ENCODE measurements around the gene RHBDL1.

DNA sequence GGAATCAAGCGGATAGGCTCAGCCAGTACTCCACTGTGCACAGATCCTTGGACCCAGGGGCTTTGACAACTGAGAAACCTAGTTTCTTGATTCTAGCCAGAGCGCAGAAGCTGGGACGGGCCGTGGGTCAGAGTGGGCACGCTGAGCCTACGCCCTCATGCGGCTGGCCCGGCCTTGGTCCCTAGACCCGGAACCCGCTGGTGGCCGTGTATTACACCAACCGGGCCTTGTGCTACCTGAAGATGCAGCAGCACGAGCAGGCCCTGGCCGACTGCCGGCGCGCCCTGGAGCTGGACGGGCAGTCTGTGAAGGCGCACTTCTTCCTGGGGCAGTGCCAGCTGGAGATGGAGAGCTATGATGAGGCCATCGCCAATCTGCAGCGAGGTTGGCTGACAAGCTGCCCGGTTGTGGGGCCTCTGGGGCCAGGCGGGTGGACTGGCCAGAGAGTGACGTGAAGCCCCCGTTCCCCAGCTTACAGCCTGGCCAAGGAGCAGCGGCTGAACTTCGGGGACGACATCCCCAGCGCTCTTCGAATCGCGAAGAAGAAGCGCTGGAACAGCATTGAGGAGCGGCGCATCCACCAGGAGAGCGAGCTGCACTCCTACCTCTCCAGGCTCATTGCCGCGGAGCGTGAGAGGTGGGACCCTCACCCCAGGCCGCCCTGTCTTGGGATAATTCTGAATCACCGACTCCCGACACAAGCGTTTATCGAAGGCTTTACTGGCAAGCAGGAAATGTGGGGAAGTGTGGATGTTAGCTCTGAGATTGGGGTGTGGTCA is 5.7 kb downstream of the RHBDL1 start:
- TF ChIP-seq NRF1 (IDR thresholded peaks at IDR 0.05; ENCODE audit: low read depth, low read length) (no peak), POLR2A (IDR thresholded peaks at IDR 0.05; ENCODE audit: control extremely low read depth in 1 of 2, low read depth in 2 of 2, low read length in 2 of 2) (no peak)
- TF ChIP-seq, protein P1, sequence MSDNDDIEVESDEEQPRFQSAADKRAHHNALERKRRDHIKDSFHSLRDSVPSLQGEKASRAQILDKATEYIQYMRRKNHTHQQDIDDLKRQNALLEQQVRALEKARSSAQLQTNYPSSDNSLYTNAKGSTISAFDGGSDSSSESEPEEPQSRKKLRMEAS (IDR thresholded peaks at IDR 0.05) = no peak
- TF ChIP-seq, protein P2, sequence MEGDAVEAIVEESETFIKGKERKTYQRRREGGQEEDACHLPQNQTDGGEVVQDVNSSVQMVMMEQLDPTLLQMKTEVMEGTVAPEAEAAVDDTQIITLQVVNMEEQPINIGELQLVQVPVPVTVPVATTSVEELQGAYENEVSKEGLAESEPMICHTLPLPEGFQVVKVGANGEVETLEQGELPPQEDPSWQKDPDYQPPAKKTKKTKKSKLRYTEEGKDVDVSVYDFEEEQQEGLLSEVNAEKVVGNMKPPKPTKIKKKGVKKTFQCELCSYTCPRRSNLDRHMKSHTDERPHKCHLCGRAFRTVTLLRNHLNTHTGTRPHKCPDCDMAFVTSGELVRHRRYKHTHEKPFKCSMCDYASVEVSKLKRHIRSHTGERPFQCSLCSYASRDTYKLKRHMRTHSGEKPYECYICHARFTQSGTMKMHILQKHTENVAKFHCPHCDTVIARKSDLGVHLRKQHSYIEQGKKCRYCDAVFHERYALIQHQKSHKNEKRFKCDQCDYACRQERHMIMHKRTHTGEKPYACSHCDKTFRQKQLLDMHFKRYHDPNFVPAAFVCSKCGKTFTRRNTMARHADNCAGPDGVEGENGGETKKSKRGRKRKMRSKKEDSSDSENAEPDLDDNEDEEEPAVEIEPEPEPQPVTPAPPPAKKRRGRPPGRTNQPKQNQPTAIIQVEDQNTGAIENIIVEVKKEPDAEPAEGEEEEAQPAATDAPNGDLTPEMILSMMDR (IDR thresholded peaks at IDR 0.05; ENCODE audit: control extremely low read depth in 1 of 3, insufficient read depth in 1 of 3, low read depth in 1 of 3, low read length in 3 of 3) = no peak
